ENCODE results near the gene HCFC2. TPM values are rescaled to one million over a fixed set of nuclear protein-coding genes. Genes with fewer than 3 reads are reported as not detected.

Gene HCFC2
- total and polyA plus RNA-seq, 10 donors = 4.3 to 18.6 (median 16.6) TPM

- TF ChIP-seq POLR2A (IDR thresholded peaks at IDR 0.05) = no peak
- Histone ChIP-seq H3K4me1 (peaks cover 0 to 9% (median under 1%) of the 10 kb centered on the region in 6 donors), H3K27ac (no peak overlapping the region), H3K27me3 (replicated peaks in 1 of 7) (peaks cover 0 to 7% (median 0%) of the 10 kb centered on the region in 7 donors), H3K9me3 (no peaks in the 10 kb centered on the region), H3K4me3 (no peak overlapping the region), H3K36me3 (no peaks in the 10 kb centered on the region)
- 70 to 88% (median 86%) methylated on average over 1 of the region's 1 CpG for WGBS, 5 donors
- intact Hi-C loops (cut with DNase I; ENCODE audit: low total_unique reads) = no loop called here
- DNase-seq = no peak
These were observed 79.6 kb downstream of the HCFC2 start for GRCh38 chr12:104143918-104144317.

- Histone ChIP-seq H3K4me3 (no peak overlapping the region), H3K27ac (no peak overlapping the region), H3K27me3 (replicated peaks in 1 of 7) (peaks cover 0 to 7% (median 0%) of the 10 kb centered on the region in 7 donors), H3K36me3 (no peaks in the 10 kb centered on the region), H3K4me1 (peaks cover 0 to 6% (median 0%) of the 10 kb centered on the region in 6 donors), H3K9me3 (no peaks in the 10 kb centered on the region)
- TF ChIP-seq CTCF (IDR thresholded peaks at IDR 0.05 in 8 of 11, conservative IDR thresholded peaks at IDR 0.05 in 3 of 11) (no peak), POLR2AphosphoS5 (IDR thresholded peaks at IDR 0.05) (no peak), POLR2A (IDR thresholded peaks at IDR 0.05) (no peak)
- intact Hi-C loops (cut with DNase I; ENCODE audit: low total_unique reads) = no loop called here
- 73 to 85% (median 77%) methylated on average over 11 of the region's 11 CpGs for WGBS, 5 donors
- DNase-seq = no peak
These were observed 83.0 kb downstream of the HCFC2 start for GRCh38 chr12:104147346-104147745.

GRCh38 chr12:104150416-104150815 is 86.1 kb downstream of the HCFC2 start:
- TF ChIP-seq POLR2A (IDR thresholded peaks at IDR 0.05) = no peak
- no peak for TF ChIP-seq CTCF (IDR thresholded peaks at IDR 0.05 in 8 of 11, conservative IDR thresholded peaks at IDR 0.05 in 3 of 11)
- no peak for TF ChIP-seq POLR2AphosphoS5 (IDR thresholded peaks at IDR 0.05)
- no peaks in the 10 kb centered on the region for H3K9me3 ChIP-seq
- WGBS, 5 donors = 93 to 97% (median 96%) methylated on average over 8 of the region's 8 CpGs
- peaks cover 0 to 7% (median 0%) of the 10 kb centered on the region in 6 donors for H3K4me1 ChIP-seq
- no peak overlapping the region for H3K4me3 ChIP-seq
- no peak overlapping the region for H3K27ac ChIP-seq
- peaks cover 0 to 4% (median 0%) of the 10 kb centered on the region in 7 donors for H3K27me3 ChIP-seq (replicated peaks in 1 of 7)
- no peak for DNase-seq
- intact Hi-C loops (cut with DNase I; ENCODE audit: low total_unique reads) = no loop called here
- no peaks in the 10 kb centered on the region for H3K36me3 ChIP-seq

- Histone ChIP-seq H3K27ac (no peak overlapping the region), H3K9me3 (no peaks in the 10 kb centered on the region), H3K4me3 (no peak overlapping the region), H3K27me3 (replicated peaks in 1 of 7) (no peaks in the 10 kb centered on the region), H3K36me3 (no peaks in the 10 kb centered on the region), H3K4me1 (peaks cover 0 to 7% (median 0%) of the 10 kb centered on the region in 6 donors)
- no peak for DNase-seq
- no peak for TF ChIP-seq CTCF (IDR thresholded peaks at IDR 0.05 in 8 of 11, conservative IDR thresholded peaks at IDR 0.05 in 3 of 11)
- TF ChIP-seq POLR2AphosphoS5 (IDR thresholded peaks at IDR 0.05) = no peak
- no peak for TF ChIP-seq POLR2A (IDR thresholded peaks at IDR 0.05)
- intact Hi-C loops (cut with DNase I; ENCODE audit: low total_unique reads) = no loop called here
These were observed 88.4 kb downstream of the HCFC2 start for GRCh38 chr12:104152685-104153241.
